Measurements from ENCODE around the gene SORCS2.

GRCh38 chr4:7665321-7665720, 473.0 kb downstream of the SORCS2 start:
- TF ChIP-seq CTCF (IDR thresholded peaks at IDR 0.05), result no peak
- no peak for TF ChIP-seq EZH2 (IDR thresholded peaks at IDR 0.05; ENCODE audit: borderline replicate concordance, insufficient read depth, low read depth, low read length, poor library complexity, severe bottlenecking)
